Smooth muscle cell (in vitro differentiated cells): Measurements from ENCODE around the gene BBLN. TPM values are rescaled to one million over a fixed set of nuclear protein-coding genes. Genes with fewer than 3 reads are reported as not detected.

Experiments used
- DNase-seq: peaks from one replicate; lab custom pipeline; 2025; ENCODE audit not compliant: unreplicated experiment; lab: John Stamatoyannopoulos, UW
- H2AFZ ChIP-seq: fragments of 200-600 bp; sonication (generic); 2 replicates; pipeline ENCODE4 v1.6.0; 2016; ENCODE audit warnings: antibody characterized with exemption, low read depth, mild to moderate bottlenecking
- H3F3A ChIP-seq: fragments of 200-600 bp; sonication (generic); 2 replicates; pipeline ENCODE4 v1.6.0; 2017; ENCODE audit warnings: antibody characterized with exemption, low read depth
- H3K27ac ChIP-seq: fragments of 200-600 bp; sonication (generic); 2 replicates; pipeline ENCODE4 v1.5.1; 2016; ENCODE audit warnings: low read depth, mild to moderate bottlenecking
- H3K27me3 ChIP-seq: fragments of 200-600 bp; sonication (generic); 2 replicates; pipeline ENCODE4 v1.6.1; 2016; ENCODE audit warnings: low read depth, mild to moderate bottlenecking
- H3K36me3 ChIP-seq: fragments of 200-600 bp; sonication (generic); 2 replicates; pipeline ENCODE4 v1.5.1; 2016; ENCODE audit warnings: low read depth
- H3K4me1 ChIP-seq: fragments of 200-600 bp; sonication (generic); 2 replicates; pipeline ENCODE4 v1.5.1; 2016; ENCODE audit warnings: low read depth
- H3K4me2 ChIP-seq: fragments of 200-600 bp; sonication (generic); 2 replicates; pipeline ENCODE4 v1.6.0; 2016; ENCODE audit warnings: mild to moderate bottlenecking
- H3K4me3 ChIP-seq: fragments of 200-600 bp; sonication (generic); 2 replicates; pipeline ENCODE4 v1.5.1; 2016; ENCODE audit warnings: mild to moderate bottlenecking
- H3K79me2 ChIP-seq: fragments of 200-600 bp; sonication (generic); 2 replicates; pipeline ENCODE4 v1.6.0; 2016; ENCODE audit warnings: low read depth, mild to moderate bottlenecking
- H3K9ac ChIP-seq: fragments of 200-600 bp; sonication (generic); 2 replicates; pipeline ENCODE4 v1.6.0; 2016; ENCODE audit warnings: low read depth
- H3K9me3 ChIP-seq: fragments of 200-600 bp; sonication (generic); replicated peaks from 2 replicates; pipeline ENCODE4 v1.5.1; 2016; ENCODE audit warnings: low read depth
- H4K20me1 ChIP-seq: fragments of 200-600 bp; sonication (generic); 2 replicates; pipeline ENCODE4 v1.6.0; 2016; ENCODE audit warnings: low read depth
- CTCF ChIP-seq: fragments of 200-600 bp; sonication (generic); IDR thresholded peaks from 2 replicates; pipeline ENCODE4 v1.5.1; 2017; ENCODE audit warnings: borderline replicate concordance, mild to moderate bottlenecking, antibody characterized with exemption; ENCODE audit not compliant: insufficient read depth, poor library complexity, severe bottlenecking
- WGBS: methylation state at CpG from one replicate; pipeline ENCODE4 v1.1.7; 2016; ENCODE audit warnings: low lambda C conversion rate; 5-methylcytosine and 5-hydroxymethylcytosine counted together
- polyA plus RNA-seq: library from polyadenylated mRNA; unstranded; fragments of >200 nt; fragmentation: Nextera tagmentation; extraction: Ambion mirVana; gene quantifications from 2 replicates; pipeline ENCODE4 v1.2.1, GENCODE V29; 2016
- total RNA-seq: library from RNA; depleted of rRNA; stranded (reverse); fragments of >200 nt; gene quantifications from 2 replicates; pipeline ENCODE4 v1.2.3, GENCODE V29; 2014

BBLN gene
- total and polyA plus RNA-seq, 2 experiments from 2014 or later: 133 to 229 TPM

GRCh38 chr9:128192601-128193371 is 32.7 kb downstream of the BBLN start:
- H3K79me2 ChIP-seq: peaks cover 17% of the 10 kb centered on the region
- no peaks in the 10 kb centered on the region for H3K36me3 ChIP-seq
- H3K4me3 ChIP-seq: peak overlapping the region; percentile 93
- H2AFZ ChIP-seq: no peak overlapping the region
- no peak for DNase-seq
- no peaks in the 10 kb centered on the region for H3K9me3 ChIP-seq
- H4K20me1 ChIP-seq: no peaks in the 10 kb centered on the region
- WGBS: 97% methylated on average over 56 of the region's 56 CpGs
- H3K4me2 ChIP-seq: peak overlapping the region; percentile 100
- H3F3A ChIP-seq: peaks cover 3% of the 10 kb centered on the region
- H3K4me1 ChIP-seq: peaks cover 6% of the 10 kb centered on the region
- no peak overlapping the region for H3K27ac ChIP-seq
- no peak overlapping the region for H3K9ac ChIP-seq
- no peaks in the 10 kb centered on the region for H3K27me3 ChIP-seq
- no peak for TF ChIP-seq CTCF

- H3F3A ChIP-seq: peaks cover 3% of the 10 kb centered on the region
- H3K79me2 ChIP-seq: peaks cover 17% of the 10 kb centered on the region
- no peak overlapping the region for H3K9ac ChIP-seq
- H3K27me3 ChIP-seq: no peaks in the 10 kb centered on the region
- no peak for DNase-seq
- no peaks in the 10 kb centered on the region for H3K36me3 ChIP-seq
- peaks cover 6% of the 10 kb centered on the region for H3K4me1 ChIP-seq
- no peak overlapping the region for H3K4me3 ChIP-seq
- H3K9me3 ChIP-seq: no peaks in the 10 kb centered on the region
- H3K27ac ChIP-seq: no peak overlapping the region
- WGBS: 94% methylated on average over 14 of the region's 14 CpGs
- no peak for TF ChIP-seq CTCF
- H2AFZ ChIP-seq: no peak overlapping the region
- no peaks in the 10 kb centered on the region for H4K20me1 ChIP-seq
- no peak overlapping the region for H3K4me2 ChIP-seq
Measured at GRCh38 chr9:128193469-128194096, 33.5 kb downstream of the BBLN start.

- DNase-seq: no peak
- H3K4me3 ChIP-seq: no peak overlapping the region
- H4K20me1 ChIP-seq: peaks cover 18% of the 10 kb centered on the region
- H3K79me2 ChIP-seq: peaks cover 5% of the 10 kb centered on the region
- no peaks in the 10 kb centered on the region for H3K27me3 ChIP-seq
- peak overlapping the region; percentile 92 for H3K4me2 ChIP-seq
- 58% methylated on average over 13 of the region's 13 CpGs for WGBS
- H3K36me3 ChIP-seq: no peaks in the 10 kb centered on the region
- no peaks in the 10 kb centered on the region for H3K9me3 ChIP-seq
- H3K9ac ChIP-seq: no peak overlapping the region
- H3K27ac ChIP-seq: peak overlapping the region; percentile 45
- peaks cover 8% of the 10 kb centered on the region for H3F3A ChIP-seq
- H2AFZ ChIP-seq: no peak overlapping the region
- H3K4me1 ChIP-seq: peaks cover 14% of the 10 kb centered on the region
- TF ChIP-seq CTCF: no peak
Measured at GRCh38 chr9:128201441-128202369, 41.6 kb downstream of the BBLN start.
